Activated CD8-positive, alpha-beta memory T cell treated with anti-CD3 and anti-CD28 coated beads for 48 hours (primary cell): ENCODE data around the gene OR14J1.
"Not testable (repeated sequence)": the region's sequence is repeated elsewhere in the genome, so short reads cannot be mapped to it uniquely, and the experiment has no call there.

ENCODE experiments used
- DNase-seq, 3 experiments: peaks; one replicate each; pipeline ENCODE4 v3.0.0-alpha.2; 2020; ENCODE audit warnings: low read depth in 2 of 3, low spot score in 2 of 3

Gene OR14J1, protein sequence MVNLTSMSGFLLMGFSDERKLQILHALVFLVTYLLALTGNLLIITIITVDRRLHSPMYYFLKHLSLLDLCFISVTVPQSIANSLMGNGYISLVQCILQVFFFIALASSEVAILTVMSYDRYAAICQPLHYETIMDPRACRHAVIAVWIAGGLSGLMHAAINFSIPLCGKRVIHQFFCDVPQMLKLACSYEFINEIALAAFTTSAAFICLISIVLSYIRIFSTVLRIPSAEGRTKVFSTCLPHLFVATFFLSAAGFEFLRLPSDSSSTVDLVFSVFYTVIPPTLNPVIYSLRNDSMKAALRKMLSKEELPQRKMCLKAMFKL

DNA sequence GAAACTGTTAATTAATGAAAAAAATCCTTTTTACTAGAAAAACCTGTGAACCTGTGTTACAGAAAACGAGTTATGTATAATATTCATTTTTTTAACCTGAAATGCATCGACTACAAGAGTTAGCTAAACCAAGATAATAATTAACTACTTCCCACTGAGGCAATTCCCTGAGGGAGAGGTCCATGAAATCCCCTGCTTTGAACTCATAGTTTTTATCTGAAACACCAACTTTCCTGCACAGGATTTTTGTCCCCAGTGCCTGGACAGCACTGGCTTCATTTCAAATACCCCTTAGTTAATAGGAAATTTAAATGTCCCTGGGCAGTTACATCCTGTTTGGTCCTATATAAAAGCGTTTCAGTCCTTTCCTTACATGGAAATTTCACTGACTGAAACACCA lies at the start of gene OR14J1:
TSS of gene OR14J1 (plus strand) at position 386 of the 400 bp plus-strand sequence. CDS start 4,989 bp downstream, outside the sequence.
- DNase-seq: no peak

DNA sequence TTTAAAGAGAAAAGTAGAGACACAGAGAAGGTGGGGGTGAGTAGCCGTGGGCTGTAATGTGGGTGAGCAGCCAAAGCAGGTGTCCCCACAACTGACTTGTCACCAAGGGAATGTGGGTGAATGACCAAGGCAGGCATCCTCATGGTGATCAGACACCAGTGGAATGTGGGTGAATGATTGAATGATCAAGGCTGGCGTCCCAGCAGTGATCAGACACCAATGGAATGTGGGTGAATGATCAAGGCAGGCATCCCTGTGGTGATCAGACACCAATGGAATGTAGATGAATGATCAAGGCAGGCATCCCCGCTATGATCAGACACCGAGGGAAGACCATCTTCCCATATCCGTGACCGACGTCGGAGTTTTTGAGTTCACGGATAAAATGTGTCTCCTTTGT lies 49.8 kb upstream of the OR14J1 start:
- DNase-seq: no peak

DNA sequence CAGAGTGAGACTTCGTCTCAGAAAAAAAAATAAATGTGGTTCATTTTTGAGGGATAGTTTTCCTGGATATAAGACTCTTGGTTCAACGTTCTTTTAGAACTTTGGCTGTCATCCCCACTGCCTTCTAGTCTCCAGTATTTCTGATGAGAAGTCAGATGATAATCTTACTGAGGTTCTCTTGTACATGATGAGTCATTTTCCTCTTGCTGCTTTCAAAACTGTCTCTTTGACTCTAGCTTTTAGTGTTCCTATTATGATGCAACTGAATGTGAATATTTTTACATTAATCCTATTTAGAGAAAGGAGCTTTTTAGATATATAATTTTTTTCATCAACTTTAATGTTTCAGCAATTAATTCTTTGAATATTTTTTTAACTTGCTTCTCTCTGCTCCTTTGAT lies 46.0 kb upstream of the OR14J1 start:
- DNase-seq: no peak

DNA sequence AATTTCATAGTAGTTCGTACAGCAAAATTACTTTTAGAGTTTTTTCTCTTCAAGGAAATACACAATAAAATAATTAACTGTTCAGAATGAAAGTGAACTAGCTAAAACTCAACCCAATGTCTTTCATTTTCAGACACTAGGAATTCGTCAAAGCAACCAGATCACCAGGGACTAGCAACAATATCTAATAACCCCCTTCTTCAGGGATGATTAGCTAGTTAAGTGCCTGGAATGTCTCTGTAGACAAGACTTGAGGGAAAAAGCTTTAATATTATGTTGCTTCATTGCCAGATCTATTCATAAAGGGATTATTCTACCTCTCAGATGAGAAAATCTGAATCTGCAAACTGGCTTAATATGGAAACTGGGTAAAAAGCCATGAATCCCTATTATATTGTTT lies 41.8 kb upstream of the OR14J1 start:
- DNase-seq: no peak

DNA sequence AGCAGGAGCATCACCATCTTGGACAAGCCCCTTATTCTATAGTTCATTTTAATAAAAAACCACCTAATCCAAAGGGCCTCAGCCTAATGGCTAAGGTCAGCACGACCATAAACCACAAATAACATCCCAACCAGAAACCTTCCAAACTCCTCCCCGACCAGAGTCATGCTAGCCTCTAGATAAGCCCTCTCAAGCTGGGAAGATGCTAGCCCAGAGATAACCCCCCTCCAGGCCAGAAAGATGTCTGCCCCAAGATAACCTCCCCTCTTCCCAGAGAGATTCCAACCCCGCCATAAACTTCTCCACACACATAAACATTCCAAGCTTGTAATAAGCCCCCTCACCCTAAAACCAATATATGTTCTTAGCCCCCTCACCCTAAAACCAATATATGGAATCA lies 38.5 kb upstream of the OR14J1 start:
- DNase-seq: no peak

DNA sequence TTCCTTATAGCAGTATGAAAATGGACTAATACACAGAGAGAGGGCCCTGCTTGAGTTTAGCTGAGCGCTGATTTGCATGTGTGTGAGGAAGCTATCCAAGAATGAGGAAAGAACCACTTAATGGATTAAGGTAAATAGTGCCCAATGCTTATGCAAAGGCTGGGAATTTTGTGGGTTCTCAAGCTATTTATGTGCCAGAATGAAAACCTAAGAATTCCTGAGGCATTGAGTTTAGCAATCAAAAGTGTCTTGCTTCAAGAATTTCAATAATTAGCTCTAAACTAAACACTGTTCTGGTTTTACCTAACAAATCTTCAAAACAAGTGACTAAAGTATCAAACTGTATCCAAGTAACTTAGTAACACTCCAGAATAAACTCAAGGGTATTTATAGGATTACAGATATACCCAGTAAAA lies 7.0 kb upstream of the OR14J1 start:
- no peak for DNase-seq

DNA sequence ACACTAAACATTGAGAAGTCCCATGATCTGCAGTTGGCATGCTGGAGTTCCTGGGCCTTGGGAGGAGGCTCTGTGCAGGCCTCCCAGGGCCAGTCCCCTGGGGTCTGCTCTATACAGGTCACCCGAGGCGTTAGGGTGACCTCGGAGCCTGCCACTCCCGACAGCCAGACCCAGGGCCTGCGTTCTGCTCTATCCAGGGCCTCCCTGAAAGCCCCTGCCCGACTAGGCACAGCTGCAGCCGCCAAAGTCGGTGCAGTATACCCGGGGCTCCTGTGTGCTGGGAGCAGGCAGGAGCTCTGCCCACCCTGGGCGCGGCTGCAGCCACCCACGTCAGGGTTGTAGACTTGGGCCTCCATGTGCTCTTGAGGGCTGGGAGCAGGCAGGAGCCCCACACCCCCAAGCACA lies 6.3 kb upstream of the OR14J1 start:
- DNase-seq: no peak

DNA sequence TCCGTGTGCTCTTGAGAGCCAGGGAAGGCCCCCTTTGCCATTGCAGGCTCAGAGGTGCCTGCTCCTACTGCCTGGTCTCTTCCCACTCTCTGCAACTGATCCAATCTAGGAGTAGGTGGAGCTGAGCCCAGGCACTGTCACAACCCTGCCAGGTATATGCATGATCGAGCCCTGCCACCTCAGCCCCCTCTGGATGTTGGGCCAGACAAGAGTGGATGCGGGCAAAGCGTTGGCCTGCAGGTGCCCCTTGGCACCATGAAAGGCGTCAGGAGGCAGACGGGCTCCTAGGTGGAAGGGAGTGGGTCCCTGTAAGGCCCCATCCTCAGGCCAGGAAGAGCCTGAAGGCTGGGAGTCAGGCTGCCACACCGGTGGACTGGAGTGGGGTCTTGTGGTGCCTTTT lies 5.9 kb upstream of the OR14J1 start:
- DNase-seq: no peak

DNA sequence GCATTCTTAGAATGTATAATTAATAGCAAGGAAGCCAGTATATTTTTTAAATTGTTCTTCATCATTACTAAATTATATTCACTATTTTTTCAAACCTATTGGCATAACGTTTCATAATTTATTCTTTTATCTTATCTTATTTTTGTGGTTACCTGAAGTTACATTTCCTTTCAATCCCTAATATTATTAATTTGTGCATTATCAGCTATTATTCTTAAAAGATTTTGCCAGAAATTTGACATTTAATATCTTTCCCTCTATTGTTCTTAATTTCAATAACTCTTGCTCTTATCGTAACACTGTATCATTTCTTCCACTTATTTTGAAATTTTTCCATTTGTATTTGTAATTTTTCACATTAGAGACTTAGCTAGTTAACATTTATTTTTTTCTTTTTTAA lies 18.4 kb downstream of the OR14J1 start:
- DNase-seq: no peak

DNA sequence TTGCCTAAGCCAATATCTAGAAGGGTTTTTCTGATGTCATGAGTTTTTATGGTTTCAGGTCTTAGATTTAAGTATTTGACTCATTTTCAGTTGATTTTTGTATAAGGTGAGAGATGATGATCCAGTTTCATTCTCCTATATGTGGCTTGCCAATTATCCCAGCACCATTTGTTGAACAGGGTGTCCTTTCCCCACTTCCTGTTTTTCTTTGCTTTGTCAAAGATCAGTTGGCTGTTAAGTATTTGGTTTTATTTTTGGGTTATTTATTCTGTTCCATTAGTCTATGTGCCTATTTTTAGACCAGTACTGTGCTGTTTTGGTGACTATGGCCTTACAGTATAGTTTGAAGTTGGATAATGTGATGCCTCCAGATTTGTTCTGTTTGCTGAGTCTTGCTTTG lies 21.8 kb downstream of the OR14J1 start:
- DNase-seq: not testable (repeated sequence)

DNA sequence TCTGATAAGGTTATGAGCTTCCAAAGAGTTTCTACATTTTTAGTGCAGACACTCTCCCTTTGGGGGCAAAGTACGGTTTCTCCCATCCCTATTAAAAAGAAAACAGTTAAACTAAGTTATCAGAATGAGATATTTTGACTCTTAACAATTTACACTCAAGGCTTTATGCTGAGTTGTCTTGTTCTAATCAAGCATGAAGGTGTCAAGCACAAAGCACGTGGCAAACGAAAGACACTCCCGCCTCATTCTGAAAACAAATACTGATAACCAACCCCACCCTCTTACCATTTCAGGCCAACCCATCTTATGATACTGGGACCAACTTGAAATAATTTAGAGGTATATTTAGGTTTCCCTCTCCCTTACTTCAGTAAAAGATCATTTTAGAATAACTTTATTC lies 24.3 kb downstream of the OR14J1 start:
- no peak for DNase-seq

DNA sequence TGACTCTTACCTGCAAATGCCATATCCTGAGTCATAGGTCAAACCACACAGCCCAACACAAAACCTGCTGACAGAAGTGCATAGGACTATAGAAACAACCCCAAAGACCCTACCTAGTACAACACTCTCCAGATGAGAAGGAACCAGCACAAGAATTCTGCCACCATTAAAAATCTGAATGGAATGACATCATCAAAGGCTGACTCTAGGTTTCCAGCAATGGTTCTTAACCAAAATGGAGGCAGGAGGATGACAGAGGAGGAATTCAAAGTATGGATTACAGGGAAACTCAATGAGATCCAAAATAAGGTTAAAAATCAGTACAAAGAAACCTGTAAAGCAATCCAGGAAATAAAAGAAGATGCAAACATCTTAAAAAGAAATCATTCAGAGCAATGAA lies 31.2 kb downstream of the OR14J1 start:
- no peak for DNase-seq

DNA sequence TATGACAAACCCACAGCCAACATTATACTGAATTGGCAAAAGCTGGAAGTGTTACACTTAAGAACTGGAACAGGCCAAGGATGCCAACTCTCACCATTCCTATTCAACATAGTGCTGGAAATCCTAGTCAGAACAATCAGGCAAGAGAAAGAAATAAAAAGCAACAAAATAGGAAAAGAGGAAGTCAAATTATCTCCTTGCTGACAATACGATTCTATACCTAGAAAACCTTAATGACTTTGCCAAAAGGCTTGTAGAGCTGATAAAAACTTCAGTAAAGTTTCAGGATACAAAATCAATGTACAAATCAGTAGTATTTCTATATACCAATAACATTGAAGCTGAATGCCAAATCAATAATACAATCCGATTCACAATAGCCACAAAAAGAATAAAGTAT lies 34.8 kb downstream of the OR14J1 start:
- DNase-seq: no peak

DNA sequence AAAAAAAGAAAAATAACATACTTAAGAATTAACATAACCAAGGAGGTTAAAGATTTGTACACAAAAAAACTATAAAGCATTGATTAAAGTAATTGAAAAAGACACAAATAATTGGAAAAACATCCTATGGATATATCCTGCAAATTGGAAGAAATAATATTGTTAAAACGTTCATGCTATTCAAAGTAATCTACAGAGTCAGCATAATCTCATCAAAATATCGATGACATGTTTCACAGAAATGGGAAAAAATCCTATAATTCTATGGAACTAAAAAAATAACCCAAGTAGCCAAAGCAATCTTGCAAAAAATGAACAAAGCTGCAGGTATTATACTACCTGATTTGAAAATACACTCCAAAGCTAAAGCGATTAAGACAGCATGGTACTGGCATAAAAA lies 43.9 kb downstream of the OR14J1 start:
- no peak for DNase-seq

DNA sequence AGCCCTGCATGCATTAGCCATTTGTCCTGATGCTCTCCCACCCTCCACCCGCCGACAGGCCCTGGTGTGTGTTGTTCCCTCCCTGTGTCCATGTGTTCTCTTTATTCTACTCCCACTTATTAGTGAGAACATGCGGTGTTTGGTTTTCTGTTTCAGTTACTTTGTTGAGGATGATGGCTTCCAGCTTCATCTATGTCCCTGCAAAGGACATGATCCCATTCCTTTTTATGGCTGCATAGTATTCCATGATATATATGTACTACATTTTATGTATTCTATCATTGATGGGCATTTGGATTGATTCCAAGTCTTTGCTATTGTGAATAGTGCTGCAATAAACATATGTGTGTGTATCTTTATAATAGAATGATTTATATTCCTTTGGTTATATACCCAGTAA lies 47.8 kb downstream of the OR14J1 start:
- DNase-seq: not testable (repeated sequence)

DNA sequence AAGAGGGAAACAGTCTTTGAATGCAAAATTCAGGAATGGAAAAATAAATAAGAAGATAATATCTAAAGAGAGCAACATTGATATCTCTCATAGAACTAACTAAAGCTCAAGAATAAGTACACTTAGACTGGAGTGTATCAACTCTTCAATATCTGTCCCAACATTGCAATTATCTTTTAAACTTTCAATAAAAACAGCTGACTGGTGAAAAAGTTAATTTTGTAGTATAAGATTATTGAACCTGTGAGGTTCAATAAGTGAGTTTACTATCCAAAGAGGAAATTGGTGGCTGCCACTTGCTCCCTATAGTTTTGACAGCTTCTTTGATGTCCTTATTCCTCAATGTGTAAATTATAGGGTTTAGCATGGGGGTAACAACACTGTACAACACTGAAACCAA lies 53.5 kb downstream of the OR14J1 start:
- no peak for DNase-seq

DNA sequence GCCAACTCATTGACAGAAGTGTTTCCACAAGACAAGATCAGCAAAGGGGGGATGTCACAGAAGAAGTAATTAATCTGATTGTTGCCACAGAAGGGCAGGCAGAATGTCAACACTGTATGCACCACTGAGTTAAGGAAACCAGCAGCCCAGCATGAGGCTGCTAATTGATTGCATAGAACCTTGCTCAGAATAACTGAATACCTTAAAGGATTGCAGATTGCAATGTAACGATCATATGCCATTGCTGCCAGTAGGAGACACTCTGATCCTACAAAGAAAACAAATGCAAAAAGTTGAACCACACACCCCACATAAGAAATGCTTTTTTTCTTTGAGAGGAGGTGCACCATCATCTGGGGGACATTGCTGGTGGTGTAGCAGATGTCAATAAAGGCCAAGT lies 54.1 kb downstream of the OR14J1 start:
- no peak for DNase-seq
